HUDEP-2 (cell line): ENCODE results near the gene NAP1L4.
A peak's percentile ranks its signal among the peaks of the same experiment; 100 is the strongest.
"Not testable (repeated sequence)": the region's sequence is repeated elsewhere in the genome, so short reads cannot be mapped to it uniquely, and the experiment has no call there.

ENCODE experiments used
- DNase-seq, 76 experiments: peaks; one replicate each; lab custom pipeline; 2025; ENCODE audit not compliant: unreplicated experiment in 76 of 76; lab: John Stamatoyannopoulos, UW

NAP1L4 gene

GRCh38 chr11:2940147-2940920, 51.8 kb downstream of the NAP1L4 start:
- DNase-seq, result peak in 72 of 76 experiments; percentile 26 to 85 (median 66)

- DNase-seq, result not testable (repeated sequence)
Measured at GRCh38 chr11:2938458-2939418, 53.4 kb downstream of the NAP1L4 start.

GRCh38 chr11:2937641-2938457, 54.3 kb downstream of the NAP1L4 start:
- not testable (repeated sequence) for DNase-seq

DNA sequence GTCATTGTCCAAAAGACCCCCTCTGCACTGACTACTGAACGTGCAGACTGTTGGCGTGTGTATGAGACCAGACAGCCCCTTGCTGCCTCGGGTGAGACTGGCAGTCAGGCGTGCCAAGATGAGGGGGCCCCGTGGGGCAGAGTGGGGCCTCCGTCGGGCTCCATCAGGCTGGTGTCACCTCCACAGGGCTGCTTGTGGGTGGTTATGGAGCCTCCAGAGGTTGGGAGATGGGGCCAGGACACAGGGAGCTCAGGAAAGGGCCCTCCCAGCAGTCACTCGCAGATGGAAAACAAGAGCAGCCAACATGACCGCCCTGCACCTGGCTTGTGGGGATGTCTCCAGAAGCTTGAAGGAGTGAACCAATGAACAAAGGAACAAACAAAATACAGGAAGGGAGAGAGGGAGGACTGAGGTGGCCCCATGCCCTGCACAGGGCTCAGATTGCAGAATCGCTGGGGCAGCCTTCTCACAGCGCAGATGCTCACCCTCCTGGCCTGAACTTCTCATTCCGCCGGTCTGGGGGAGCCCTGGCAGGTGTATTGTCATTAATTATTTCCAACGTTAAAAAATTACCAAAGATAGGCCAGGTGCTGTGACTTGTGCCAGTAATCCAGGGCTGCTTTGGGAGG, 57.4 kb downstream of the NAP1L4 start:
- no peak for DNase-seq

DNA sequence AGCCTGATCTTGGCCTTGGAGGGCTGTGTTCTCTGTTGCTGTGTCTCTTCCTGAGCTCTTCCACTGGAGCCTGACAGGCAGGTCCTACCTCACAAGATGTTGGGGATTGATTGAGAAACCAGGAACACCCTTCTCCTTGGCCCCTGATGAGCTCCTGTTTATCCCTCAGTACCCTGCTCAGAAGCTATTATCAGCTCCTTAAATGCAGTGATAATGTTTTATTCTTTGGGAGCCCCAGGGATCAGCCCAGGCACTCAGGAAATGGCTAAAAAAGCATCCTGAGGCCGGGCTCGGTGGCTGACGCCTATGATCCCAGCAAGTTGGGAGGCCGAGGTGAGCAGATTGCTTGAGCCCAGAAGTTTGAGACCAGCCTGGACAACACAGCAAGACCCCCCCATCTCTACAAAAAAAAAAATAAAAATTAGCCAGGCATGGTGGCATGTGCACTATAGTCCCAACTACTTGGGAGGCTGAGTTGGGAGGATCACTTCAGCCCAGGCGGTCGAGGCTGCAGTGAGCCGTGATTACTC, 58.0 kb downstream of the NAP1L4 start:
- no peak for DNase-seq

- DNase-seq, result peak in 67 of 76 experiments; percentile 14 to 84 (median 62)
Measured at GRCh38 chr11:2933375-2934020, 58.6 kb downstream of the NAP1L4 start.

GRCh38 chr11:2932850-2933251, 59.3 kb downstream of the NAP1L4 start:
- no peak for DNase-seq

DNA sequence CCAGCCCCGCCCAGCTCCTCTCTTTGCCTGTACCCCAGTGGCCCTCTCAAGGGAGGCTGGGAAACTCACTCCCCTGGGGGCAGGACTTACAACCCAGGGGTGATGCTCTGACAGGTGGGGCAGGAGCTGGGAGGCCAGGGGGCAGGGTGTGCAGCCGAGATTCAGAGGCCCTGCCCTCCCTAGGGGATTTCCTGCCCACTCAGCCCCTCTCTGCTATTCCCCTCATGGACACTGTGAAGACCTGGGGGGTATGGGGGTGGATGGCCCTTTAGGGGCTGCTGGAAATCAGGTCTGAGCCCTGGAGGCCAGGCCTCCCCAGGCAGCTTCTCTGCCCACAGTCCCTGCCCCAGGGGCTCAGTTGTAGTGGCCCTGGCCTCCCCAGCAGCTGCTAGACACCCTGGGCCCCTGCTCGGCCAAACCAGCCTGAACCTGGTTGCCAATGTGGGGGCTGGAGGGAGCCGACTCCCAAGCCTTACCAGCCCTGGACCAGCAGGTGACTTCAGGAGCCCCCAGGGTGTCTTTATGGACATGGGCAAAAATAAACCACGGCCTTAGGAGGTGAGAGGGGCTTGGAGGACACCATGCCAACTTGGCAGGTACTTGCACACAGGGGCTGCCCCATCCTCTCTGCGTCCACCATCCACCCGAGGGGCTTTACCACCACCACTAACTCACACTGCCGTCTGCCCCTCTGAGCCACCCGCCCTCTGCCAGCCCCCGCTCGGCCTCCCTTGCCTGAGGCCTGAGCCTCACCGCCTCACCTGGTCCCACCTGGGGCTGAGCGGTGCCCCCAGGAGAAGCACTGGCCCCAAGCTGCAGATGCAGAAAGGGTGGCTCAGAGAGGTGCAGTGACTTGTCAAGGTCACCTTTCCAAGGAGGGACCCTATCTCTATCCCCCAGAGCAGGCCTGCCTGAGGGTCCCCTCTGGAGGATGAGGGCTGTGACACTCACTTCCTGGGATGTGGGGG, 60.1 kb downstream of the NAP1L4 start:
- DNase-seq, result no peak

DNA sequence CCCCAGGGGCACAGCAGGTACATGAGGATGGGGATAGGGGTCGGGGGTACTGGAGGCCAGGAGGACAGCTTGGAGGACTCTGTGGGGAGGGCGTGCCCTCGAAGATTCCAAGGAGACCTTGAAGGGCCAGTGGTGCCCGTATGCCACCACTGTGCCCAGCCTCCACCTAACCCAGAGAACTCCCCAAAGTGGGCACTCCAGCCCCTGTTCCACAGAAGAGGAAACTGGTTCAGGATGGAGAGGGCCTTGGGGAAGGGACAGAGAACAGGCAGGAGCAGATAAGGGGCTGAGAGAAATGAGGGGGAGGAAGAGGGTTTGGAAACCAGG, 60.7 kb downstream of the NAP1L4 start:
- no peak for DNase-seq

DNA sequence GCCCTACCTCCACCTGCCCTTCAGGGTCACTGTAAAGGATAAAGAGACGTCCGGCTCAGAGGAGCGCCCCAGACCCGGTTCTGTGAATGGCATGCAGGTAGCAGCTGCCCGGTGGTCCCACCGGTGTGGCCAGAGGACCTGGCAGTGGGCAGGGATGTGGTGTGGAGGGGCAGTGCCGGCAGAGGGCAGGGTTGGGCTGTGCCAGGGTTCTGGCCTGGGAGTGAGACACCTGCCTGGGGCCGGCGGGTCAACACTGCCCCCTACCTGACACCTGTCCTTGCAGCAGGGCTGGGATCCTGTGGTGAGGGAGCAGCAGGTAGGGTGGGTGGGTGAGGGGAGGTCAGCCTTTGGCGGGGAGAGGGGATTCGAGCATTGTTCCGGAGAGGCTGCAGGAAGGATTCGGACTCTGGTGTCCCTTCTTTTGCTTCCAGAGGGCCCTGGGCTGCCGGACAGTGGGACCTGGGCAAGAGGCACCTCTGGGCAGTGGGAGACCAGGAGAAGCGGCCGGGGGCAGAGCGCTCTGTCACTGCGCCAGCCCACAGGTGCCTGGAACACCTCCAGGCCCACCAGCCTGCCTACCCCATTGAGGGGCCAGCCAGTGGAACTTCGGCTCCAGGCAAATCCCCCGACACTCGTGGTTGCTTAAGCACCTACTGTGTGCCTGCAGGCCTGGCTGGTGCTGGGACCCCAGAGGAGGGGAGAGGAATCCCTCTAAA, 61.3 kb downstream of the NAP1L4 start:
- DNase-seq, result peak in 63 of 76 experiments; percentile 14 to 73 (median 47)

- peak in 24 of 76 experiments; percentile 8 to 67 (median 36) for DNase-seq
Measured at GRCh38 chr11:2929950-2930703, 62.0 kb downstream of the NAP1L4 start.

- peak in 38 of 76 experiments; percentile 27 to 71 (median 50) for DNase-seq
Measured at GRCh38 chr11:2929531-2929949, 62.6 kb downstream of the NAP1L4 start.

GRCh38 chr11:2928605-2929530, 63.3 kb downstream of the NAP1L4 start, which contains the start of gene PHLDA2:
PHLDA2 (minus strand) TSS chr11:2929420; CDS start chr11:2929364, 56 bp downstream.
- DNase-seq, result peak in 63 of 76 experiments; percentile 26 to 76 (median 52)

DNA sequence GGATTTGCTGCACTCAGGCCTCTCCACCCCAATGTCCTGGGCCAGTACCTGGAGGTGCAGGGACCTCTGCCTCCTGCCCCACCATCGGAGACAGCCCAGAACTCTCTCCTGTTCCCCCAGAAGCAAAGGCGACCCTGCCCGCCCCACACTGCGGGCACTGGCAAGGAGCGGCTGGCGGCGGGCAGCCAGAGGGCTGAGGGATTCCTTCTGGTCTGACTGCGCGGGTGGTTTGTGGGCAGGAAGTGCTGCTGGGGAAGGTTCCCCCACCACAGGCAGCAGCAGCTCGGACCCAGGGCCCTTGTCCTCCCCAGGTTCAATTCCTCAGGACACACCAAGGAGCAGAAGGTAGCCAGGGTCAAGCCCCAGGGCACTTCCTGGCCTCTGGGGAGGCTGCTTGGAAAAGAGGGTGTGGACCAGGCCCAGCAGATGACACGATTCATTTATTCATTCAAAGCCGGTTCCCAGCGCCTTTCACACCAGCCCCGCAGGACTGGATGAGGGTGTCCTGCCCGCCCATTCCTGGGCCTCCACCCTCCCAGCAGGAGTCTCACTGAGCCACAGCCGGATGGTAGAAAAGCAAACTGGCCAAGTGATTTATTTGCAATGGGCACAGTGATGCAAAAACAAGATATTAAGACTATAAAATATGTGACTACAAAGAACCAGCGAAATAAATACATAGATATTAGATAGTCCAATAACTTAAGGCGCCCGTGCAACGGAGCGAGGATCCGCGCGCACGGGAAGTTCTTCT, 64.1 kb downstream of the NAP1L4 start:
- DNase-seq, result peak in 2 of 76 experiments; percentile 13 to 20
